Osteocyte (in vitro differentiated cells): Measurements from ENCODE around the gene CCT7. TPM values are rescaled to one million over a fixed set of nuclear protein-coding genes. Genes with fewer than 3 reads are reported as not detected.

Source experiments
- DNase-seq: peaks from one replicate; pipeline ENCODE4 v3.0.0; 2021; ENCODE audit warnings: mixed read lengths; ENCODE audit not compliant: unreplicated experiment; ENCODE audit errors: extremely low spot score
- H3K27ac Mint-ChIP-seq: one replicate; pipeline ENCODE4 v1.8.0; 2021; ENCODE audit warnings: mild to moderate bottlenecking, mixed read lengths; ENCODE audit not compliant: unreplicated experiment
- H3K27me3 Mint-ChIP-seq: one replicate; pipeline ENCODE4 v1.8.0; 2021; ENCODE audit warnings: mixed read lengths; ENCODE audit not compliant: unreplicated experiment
- H3K36me3 Mint-ChIP-seq: one replicate; pipeline ENCODE4 v1.8.0; 2021; ENCODE audit warnings: mixed read lengths; ENCODE audit not compliant: unreplicated experiment
- H3K4me1 Mint-ChIP-seq: one replicate; pipeline ENCODE4 v1.8.0; 2021; ENCODE audit warnings: mixed read lengths; ENCODE audit not compliant: unreplicated experiment
- H3K4me3 Mint-ChIP-seq: one replicate; pipeline ENCODE4 v1.8.0; 2021; ENCODE audit warnings: mild to moderate bottlenecking, moderate library complexity, mixed read lengths; ENCODE audit not compliant: unreplicated experiment
- H3K9me3 Mint-ChIP-seq: one replicate; pipeline ENCODE4 v1.8.0; 2021; ENCODE audit warnings: mixed read lengths; ENCODE audit not compliant: unreplicated experiment
- total RNA-seq: library from RNA; stranded (reverse); gene quantifications from 2 replicates; pipeline ENCODE4 v1.2.1, GENCODE V29; 2021
- TF ChIP-seq, protein P1 (sequence below): fragments of 200-600 bp; sonication (generic); IDR thresholded peaks from 2 replicates; pipeline ENCODE4 v1.5.0; 2021; ENCODE audit warnings: antibody characterized with exemption, mild to moderate bottlenecking, moderate library complexity

The CCT7 gene
- total RNA-seq, 1 donor from 2014 or later, result 216 TPM

DNA sequence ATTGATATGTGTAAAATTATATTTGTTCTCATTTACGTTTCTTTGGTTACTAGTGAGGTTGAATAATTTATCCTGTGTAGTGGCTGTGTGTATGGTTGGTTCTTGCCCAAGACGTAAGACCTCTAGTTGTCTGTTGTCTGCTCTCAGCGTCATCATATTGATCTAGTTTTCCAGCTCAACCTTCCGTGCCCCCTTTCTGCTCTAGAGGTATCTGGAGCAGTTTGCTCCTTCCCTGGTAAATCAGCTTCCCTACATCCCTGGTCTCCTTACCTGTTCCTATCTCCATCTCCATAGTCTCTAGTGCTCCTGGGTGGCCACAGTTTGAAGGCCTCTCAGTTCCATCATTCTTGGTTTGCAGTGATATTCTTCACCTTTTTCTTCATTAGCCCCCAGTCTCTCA is 18.9 kb upstream of the CCT7 start:
- Mint-ChIP-seq H3K4me3 (peak overlapping the region; percentile 84), H3K4me1 (peaks cover 34% of the 10 kb centered on the region), H3K9me3 (no peaks in the 10 kb centered on the region), H3K27ac (peak overlapping the region; percentile 90), H3K36me3 (no peaks in the 10 kb centered on the region), H3K27me3 (peaks cover 2% of the 10 kb centered on the region)
- no peak for DNase-seq
- TF ChIP-seq, protein P1, sequence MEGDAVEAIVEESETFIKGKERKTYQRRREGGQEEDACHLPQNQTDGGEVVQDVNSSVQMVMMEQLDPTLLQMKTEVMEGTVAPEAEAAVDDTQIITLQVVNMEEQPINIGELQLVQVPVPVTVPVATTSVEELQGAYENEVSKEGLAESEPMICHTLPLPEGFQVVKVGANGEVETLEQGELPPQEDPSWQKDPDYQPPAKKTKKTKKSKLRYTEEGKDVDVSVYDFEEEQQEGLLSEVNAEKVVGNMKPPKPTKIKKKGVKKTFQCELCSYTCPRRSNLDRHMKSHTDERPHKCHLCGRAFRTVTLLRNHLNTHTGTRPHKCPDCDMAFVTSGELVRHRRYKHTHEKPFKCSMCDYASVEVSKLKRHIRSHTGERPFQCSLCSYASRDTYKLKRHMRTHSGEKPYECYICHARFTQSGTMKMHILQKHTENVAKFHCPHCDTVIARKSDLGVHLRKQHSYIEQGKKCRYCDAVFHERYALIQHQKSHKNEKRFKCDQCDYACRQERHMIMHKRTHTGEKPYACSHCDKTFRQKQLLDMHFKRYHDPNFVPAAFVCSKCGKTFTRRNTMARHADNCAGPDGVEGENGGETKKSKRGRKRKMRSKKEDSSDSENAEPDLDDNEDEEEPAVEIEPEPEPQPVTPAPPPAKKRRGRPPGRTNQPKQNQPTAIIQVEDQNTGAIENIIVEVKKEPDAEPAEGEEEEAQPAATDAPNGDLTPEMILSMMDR, result no peak

DNA sequence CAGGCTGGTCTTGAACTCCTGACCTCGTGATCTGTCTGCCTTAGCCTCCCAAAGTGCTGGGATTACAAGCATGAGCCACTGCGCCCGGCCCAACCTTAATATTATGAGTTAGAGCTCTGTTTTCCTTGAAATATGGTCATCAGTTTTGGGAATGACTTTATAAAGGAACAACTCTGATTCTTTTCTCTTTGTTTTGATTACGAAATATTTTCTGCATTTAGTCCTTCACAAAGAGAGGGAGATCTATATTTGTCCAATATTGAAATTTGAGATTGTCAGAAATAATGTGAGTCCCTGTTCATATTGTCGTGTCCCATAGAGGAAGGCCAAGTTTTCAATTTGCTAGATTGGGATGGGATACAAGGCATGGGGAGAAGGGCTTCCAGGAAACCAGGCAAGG is 16.9 kb upstream of the CCT7 start:
- no peak overlapping the region for H3K27ac Mint-ChIP-seq
- no peaks in the 10 kb centered on the region for H3K9me3 Mint-ChIP-seq
- no peak overlapping the region for H3K4me3 Mint-ChIP-seq
- DNase-seq, result no peak
- H3K36me3 Mint-ChIP-seq, result peaks cover 7% of the 10 kb centered on the region
- peaks cover 33% of the 10 kb centered on the region for H3K4me1 Mint-ChIP-seq
- TF ChIP-seq, protein P1, result no peak
- no peaks in the 10 kb centered on the region for H3K27me3 Mint-ChIP-seq

DNA sequence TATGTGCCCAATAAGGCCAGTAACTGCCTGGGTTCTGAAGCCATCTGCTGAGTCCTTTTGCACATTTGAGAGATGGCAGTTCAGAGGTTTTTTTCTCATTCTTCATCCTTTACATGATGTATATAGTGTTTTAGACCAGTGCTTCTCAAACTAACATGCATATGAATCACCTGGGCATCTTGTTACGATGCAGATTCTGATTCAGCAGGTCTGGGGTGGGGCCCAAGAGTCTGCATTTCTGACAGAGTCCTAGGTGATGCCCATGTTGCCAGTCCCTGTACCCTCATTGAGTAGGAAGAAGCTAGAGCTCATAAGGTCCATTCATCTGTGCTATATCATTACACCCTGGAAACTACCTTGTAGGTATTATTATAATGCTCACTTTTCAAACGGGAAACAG is 16.3 kb upstream of the CCT7 start:
- peaks cover 29% of the 10 kb centered on the region for H3K4me1 Mint-ChIP-seq
- no peak for DNase-seq
- H3K4me3 Mint-ChIP-seq, result no peak overlapping the region
- no peak overlapping the region for H3K27ac Mint-ChIP-seq
- H3K27me3 Mint-ChIP-seq, result no peaks in the 10 kb centered on the region
- TF ChIP-seq, protein P1, result no peak
- no peaks in the 10 kb centered on the region for H3K9me3 Mint-ChIP-seq
- peaks cover 7% of the 10 kb centered on the region for H3K36me3 Mint-ChIP-seq

DNA sequence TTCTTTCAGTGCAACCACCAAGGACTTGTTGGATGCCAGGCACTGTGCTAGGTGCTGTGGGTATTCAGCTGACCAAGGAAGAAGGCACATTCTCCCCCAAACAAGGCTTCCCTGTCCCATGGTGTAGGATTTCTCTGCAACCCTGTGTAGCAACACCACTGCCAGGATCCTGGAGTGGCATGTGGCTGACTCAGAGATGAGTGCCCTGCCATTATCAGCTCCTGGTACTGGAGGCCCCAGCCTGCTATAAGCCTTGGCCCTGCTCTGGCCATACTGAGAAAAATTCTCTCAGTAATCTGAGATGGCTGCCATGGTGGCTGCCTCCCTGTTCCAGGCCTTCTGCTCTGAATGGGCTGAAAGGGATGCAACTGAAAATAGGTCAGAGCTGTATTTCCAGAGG is 15.8 kb upstream of the CCT7 start:
- Mint-ChIP-seq H3K4me1 (peaks cover 27% of the 10 kb centered on the region), H3K36me3 (peaks cover 7% of the 10 kb centered on the region), H3K4me3 (no peak overlapping the region), H3K27me3 (no peaks in the 10 kb centered on the region), H3K27ac (no peak overlapping the region), H3K9me3 (no peaks in the 10 kb centered on the region)
- TF ChIP-seq, protein P1, result no peak
- no peak for DNase-seq

DNA sequence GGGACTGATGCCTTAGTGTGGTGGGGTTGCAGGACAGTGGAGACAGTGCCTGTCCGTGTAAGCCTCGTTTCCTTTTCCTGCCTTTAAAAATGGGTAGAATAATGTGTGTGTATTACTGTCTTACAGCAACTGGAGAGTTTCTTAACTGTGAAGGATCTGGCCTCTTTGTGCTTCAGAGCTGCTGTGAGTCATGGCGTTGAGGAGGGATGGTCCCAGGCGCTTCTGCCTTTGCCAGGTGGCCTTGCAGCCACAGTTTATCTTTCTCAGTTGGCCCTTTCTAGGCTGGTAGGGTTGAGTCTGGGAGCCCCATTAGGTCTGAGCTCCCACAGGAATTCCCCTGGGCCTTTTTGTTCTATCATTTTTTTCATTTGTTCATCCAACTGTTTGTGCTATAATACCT is 10.3 kb upstream of the CCT7 start:
- H3K36me3 Mint-ChIP-seq, result peaks cover 7% of the 10 kb centered on the region
- H3K9me3 Mint-ChIP-seq, result no peaks in the 10 kb centered on the region
- H3K4me1 Mint-ChIP-seq, result no peaks in the 10 kb centered on the region
- DNase-seq, result no peak
- no peaks in the 10 kb centered on the region for H3K27me3 Mint-ChIP-seq
- TF ChIP-seq, protein P1, result no peak
- no peak overlapping the region for H3K4me3 Mint-ChIP-seq
- no peak overlapping the region for H3K27ac Mint-ChIP-seq
